IMR-90 (cell line): ENCODE measurements around the gene PRKCA. TPM values are rescaled to one million over a fixed set of nuclear protein-coding genes. Genes with fewer than 3 reads are reported as not detected.

Experiments
- ATAC-seq: fragments of 200-7000 bp; cut with Tn5 transposase; 2 replicates; pipeline ENCODE4 v1.9.1; 2020; ENCODE audit warnings: low read depth, mild to moderate bottlenecking, moderate library complexity
- BruUV-seq: library from RNA; stranded (reverse); fragments of 400-500 nt; replicated peaks from 2 replicates; lab custom pipeline; 2021; lab: Mats Ljungman, UMichigan
- CTCF ChIA-PET: fragments of 300-600 bp; formaldehyde crosslinking; extraction: SDS; loops from one replicate; lab custom pipeline; 2021; ENCODE audit warnings: antibody characterized with exemption; lab: Yijun Ruan, JAX
- POLR2A ChIA-PET: fragments of 300-600 bp; sonication (Branson Sonifier 250); formaldehyde crosslinking; loops from one replicate; lab custom pipeline; 2022; ENCODE audit warnings: antibody characterized with exemption; ENCODE audit not compliant: unreplicated experiment; lab: Charles Lee
- DNase-seq: peaks from one replicate; pipeline ENCODE4 v3.0.0; 2013
- H2AFZ ChIP-seq: replicated peaks from 2 replicates; pipeline ENCODE3; 2013; ENCODE audit warnings: low read length, mild to moderate bottlenecking; ENCODE audit not compliant: poor library complexity
- H2AK5ac ChIP-seq: 2 replicates; pipeline ENCODE4 v1.6.1; 2013; ENCODE audit warnings: low read depth, low read length, inconsistent platforms
- H2AK9ac ChIP-seq: replicated peaks from 2 replicates; pipeline ENCODE3; 2013; ENCODE audit warnings: mild to moderate bottlenecking, low read depth, low read length, moderate library complexity; ENCODE audit not compliant: poor library complexity
- H2BK120ac ChIP-seq: 2 replicates; pipeline ENCODE4 v1.6.1; 2013; ENCODE audit warnings: low read depth, low read length, inconsistent platforms
- H2BK15ac ChIP-seq: 3 replicates; pipeline ENCODE4 v1.6.1; 2013; ENCODE audit warnings: low read depth, low read length, inconsistent platforms
- H2BK20ac ChIP-seq: 2 replicates; pipeline ENCODE4 v1.6.1; 2013; ENCODE audit warnings: low read depth, mild to moderate bottlenecking, inconsistent platforms, low read length, moderate library complexity
- H2BK5ac ChIP-seq: 2 replicates; pipeline ENCODE4 v1.6.1; 2013; ENCODE audit warnings: mild to moderate bottlenecking, low read depth, low read length, inconsistent platforms; ENCODE audit not compliant: poor library complexity, severe bottlenecking
- H3K14ac ChIP-seq: replicated peaks from 2 replicates; pipeline ENCODE4 v1.6.1; 2013; ENCODE audit warnings: low read depth, low read length, inconsistent platforms
- H3K18ac ChIP-seq: 2 replicates; pipeline ENCODE4 v1.6.1; 2013; ENCODE audit warnings: low read depth, low read length, control low read depth
- H3K23ac ChIP-seq: 2 replicates; pipeline ENCODE4 v1.6.1; 2013; ENCODE audit warnings: low read depth, low read length, inconsistent platforms
- H3K27ac ChIP-seq: 2 replicates; pipeline ENCODE4 v1.5.1; 2013; ENCODE audit warnings: mild to moderate bottlenecking, control low read depth, low read length; ENCODE audit not compliant: insufficient read depth
- H3K27me3 ChIP-seq: 2 replicates; pipeline ENCODE4 v1.6.1; 2013; ENCODE audit warnings: low read length; ENCODE audit not compliant: control insufficient read depth, insufficient read depth
- H3K36me3 ChIP-seq: 2 replicates; pipeline ENCODE4 v1.6.1; 2013; ENCODE audit warnings: low read length, mixed read lengths; ENCODE audit not compliant: control insufficient read depth, insufficient read depth
- H3K4ac ChIP-seq: 2 replicates; pipeline ENCODE4 v1.6.1; 2013; ENCODE audit warnings: low read depth, low read length, inconsistent platforms
- H3K4me1 ChIP-seq: 2 replicates; pipeline ENCODE4 v1.6.1; 2013; ENCODE audit warnings: low read length, mixed read lengths; ENCODE audit not compliant: control insufficient read depth, insufficient read depth
- H3K4me2 ChIP-seq: 2 replicates; pipeline ENCODE4 v1.6.1; 2013; ENCODE audit warnings: low read depth, mild to moderate bottlenecking, control low read depth, low read length, moderate library complexity
- H3K4me3 ChIP-seq: 2 replicates; pipeline ENCODE4 v1.5.1; 2013; ENCODE audit warnings: low read depth, mild to moderate bottlenecking, control low read depth, low read length, moderate library complexity; ENCODE audit not compliant: insufficient read depth
- H3K56ac ChIP-seq: 2 replicates; pipeline ENCODE4 v1.6.1; 2013; ENCODE audit warnings: low read length, inconsistent platforms; ENCODE audit not compliant: insufficient read depth; ENCODE audit errors: extremely low read depth
- H3K79me1 ChIP-seq, 2 experiments: 2 replicates each; pipeline ENCODE4 v1.6.1; 2013; ENCODE audit warnings: low read length in 2 of 2, inconsistent platforms in 1 of 2, low read depth in 1 of 2
- H3K9ac ChIP-seq: 2 replicates; pipeline ENCODE4 v1.6.1; 2013; ENCODE audit warnings: low read depth, low read length, control low read depth
- H3K9me1 ChIP-seq: 2 replicates; pipeline ENCODE4 v1.6.1; 2013; ENCODE audit warnings: low read length, inconsistent platforms; ENCODE audit not compliant: insufficient read depth
- H3K9me3 ChIP-seq: 2 replicates; pipeline ENCODE4 v1.6.1; 2013; ENCODE audit warnings: low read length; ENCODE audit not compliant: control insufficient read depth, insufficient read depth
- H4K20me1 ChIP-seq: 2 replicates; pipeline ENCODE4 v1.6.1; 2013; ENCODE audit warnings: low read length, inconsistent platforms; ENCODE audit not compliant: insufficient read depth
- H4K5ac ChIP-seq: 2 replicates; pipeline ENCODE4 v1.6.1; 2013; ENCODE audit warnings: mild to moderate bottlenecking, low read depth, low read length, control low read depth
- H4K8ac ChIP-seq, 2 experiments: 2 replicates each; pipeline ENCODE4 v1.6.1; 2013; ENCODE audit warnings: low read depth in 2 of 2, low read length in 2 of 2, control low read depth in 1 of 2, inconsistent platforms in 1 of 2
- H4K91ac ChIP-seq: 2 replicates; pipeline ENCODE4 v1.6.1; 2013; ENCODE audit warnings: low read depth, low read length, inconsistent platforms; ENCODE audit not compliant: insufficient read depth
- BHLHE40 ChIP-seq: fragments of 150-350 bp; IDR thresholded peaks from 2 replicates; pipeline ENCODE4 v1.6.1; 2016; ENCODE audit warnings: mild to moderate bottlenecking, low read depth, low read length
- CEBPB ChIP-seq: IDR thresholded peaks from 2 replicates; pipeline ENCODE4 v1.6.1; 2012; ENCODE audit warnings: low read depth, low read length, improper control_type of control experiment
- FOS ChIP-seq: fragments of 150-350 bp; IDR thresholded peaks from 2 replicates; pipeline ENCODE4 v1.6.1; 2016; ENCODE audit warnings: low read depth, low read length
- MAFK ChIP-seq: IDR thresholded peaks from 2 replicates; pipeline ENCODE4 v1.6.1; 2012; ENCODE audit warnings: low read depth, low read length, improper control_type of control experiment
- MAZ ChIP-seq: IDR thresholded peaks from 2 replicates; pipeline ENCODE4 v1.6.1; 2012; ENCODE audit warnings: low read depth, mild to moderate bottlenecking, low read length, improper control_type of control experiment, moderate library complexity, borderline replicate concordance
- MXI1 ChIP-seq: IDR thresholded peaks from 2 replicates; pipeline ENCODE4 v1.6.1; 2012; ENCODE audit warnings: low read depth, mild to moderate bottlenecking, low read length, moderate library complexity, borderline replicate concordance
- NFE2L2 ChIP-seq: fragments of 150-350 bp; IDR thresholded peaks from 2 replicates; pipeline ENCODE4 v1.6.1; 2016; ENCODE audit warnings: low read depth, mild to moderate bottlenecking, low read length
- POLR2A ChIP-seq: IDR thresholded peaks from 2 replicates; pipeline ENCODE4 v1.6.1; 2012; ENCODE audit warnings: mild to moderate bottlenecking, low read depth, low read length
- RAD21 ChIP-seq: IDR thresholded peaks from 2 replicates; pipeline ENCODE4 v1.6.1; 2012; ENCODE audit warnings: low read length, improper control_type of control experiment
- RCOR1 ChIP-seq: IDR thresholded peaks from 2 replicates; pipeline ENCODE4 v1.6.1; 2012; ENCODE audit warnings: mild to moderate bottlenecking, low read length, improper control_type of control experiment; ENCODE audit not compliant: insufficient replicate concordance
- RFX5 ChIP-seq: IDR thresholded peaks from 2 replicates; pipeline ENCODE4 v1.8.0; 2012; ENCODE audit warnings: low read depth, mild to moderate bottlenecking, low read length, moderate library complexity
- SMC3 ChIP-seq: fragments of 150-350 bp; IDR thresholded peaks from 2 replicates; pipeline ENCODE4 v1.6.1; 2016; ENCODE audit warnings: low read depth, mild to moderate bottlenecking, antibody characterized with exemption, low read length, moderate library complexity
- WGBS, 2 experiments: methylation state at CpG; one replicate each; pipeline versions ENCODE4 v1.1.5 to v1.1.7; 2013; ENCODE audit warnings: missing lambda C conversion rate in 2 of 2; ENCODE audit not compliant: insufficient read length in 1 of 2; ENCODE audit errors: extremely low coverage in 2 of 2; 5-methylcytosine and 5-hydroxymethylcytosine counted together
- dilution Hi-C: fragments of 300-500 bp; cut with HindIII; formaldehyde crosslinking; loops from one replicate; pipeline ENCODE4 v1.14.3; 2018; ENCODE audit warnings: low sequenced_read_pairs; ENCODE audit not compliant: unreplicated experiment
- in situ Hi-C: fragments of 300-500 bp; cut with MboI; formaldehyde crosslinking; loops from 3 replicates; pipeline ENCODE4 v1.14.3; 2019; ENCODE audit warnings: low sequenced_read_pairs, inconsistent platforms, mixed read lengths
- intact Hi-C: fragments of 100-400 bp; cut with micrococcal nuclease; formaldehyde crosslinking; loops from 2 replicates; pipeline ENCODE4 v1.10.0; 2022
- polyA plus RNA-seq, 3 experiments: library from polyadenylated mRNA; depleted of rRNA; stranded (reverse); fragments of >200 nt; gene quantifications; 2 replicates each; pipeline ENCODE4 v1.2.3, GENCODE V29; 2012; ENCODE audit warnings: low replicate concordance in 1 of 3
- total RNA-seq: library from RNA; depleted of rRNA; stranded (reverse); fragments of >200 nt; gene quantifications from 2 replicates; pipeline ENCODE4 v1.2.3, GENCODE V29; 2012
- TF ChIP-seq, protein P1 (sequence below): conservative IDR thresholded peaks from 2 replicates; pipeline ENCODE4 v1.5.1; 2012; ENCODE audit warnings: mild to moderate bottlenecking, low read depth, low read length, improper control_type of control experiment
- TF ChIP-seq, protein P2 (sequence below): fragments of 150-350 bp; IDR thresholded peaks from 2 replicates; pipeline ENCODE4 v1.6.1; 2016; ENCODE audit warnings: low read depth, mild to moderate bottlenecking, low read length, moderate library complexity, borderline replicate concordance
- TF ChIP-seq, protein P3 (sequence below): fragments of 150-350 bp; IDR thresholded peaks from 2 replicates; pipeline ENCODE4 v1.6.1; 2017; ENCODE audit warnings: mild to moderate bottlenecking, antibody characterized with exemption, low read length, low read depth

The PRKCA gene
- total and polyA plus RNA-seq, 2 of the 4 experiments (the other 2 are of a cell fraction) = 31.0 to 46.0 TPM

DNA sequence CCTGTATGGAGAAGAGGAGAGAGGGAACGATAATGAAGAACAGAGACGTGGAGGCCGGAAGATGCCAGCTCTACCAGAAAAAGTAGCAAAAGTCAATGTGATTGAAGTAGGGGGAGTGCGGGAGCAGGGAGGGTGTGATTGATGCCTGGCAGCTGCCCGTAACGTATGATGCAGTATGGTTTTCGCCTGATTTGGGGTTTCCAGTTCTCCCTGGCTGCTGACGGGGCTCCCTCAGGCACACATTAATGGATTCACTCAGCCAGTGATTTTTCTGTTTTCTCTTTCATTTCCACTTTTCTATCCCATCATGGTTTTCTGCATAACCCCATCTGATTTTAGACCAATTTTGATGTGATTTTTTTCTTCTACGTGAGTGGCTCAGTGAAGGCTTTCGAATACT lies 62.1 kb downstream of the PRKCA start:
- H3K27me3 ChIP-seq = no peaks in the 10 kb centered on the region
- no TSS peak for BruUV-seq
- no peak overlapping the region for H2BK5ac ChIP-seq
- H3K27ac ChIP-seq = no peak overlapping the region
- H3K36me3 ChIP-seq = no peaks in the 10 kb centered on the region; the same call in none of the 2 replicates
- ATAC-seq (no peak), DNase-seq (no peak)
- no peak overlapping the region for H2BK20ac ChIP-seq
- intact Hi-C loops (no loop called here), in situ Hi-C loops (no loop called here), dilution Hi-C loops (no loop called here)
- no peak overlapping the region for H4K91ac ChIP-seq
- no peak overlapping the region for H3K23ac ChIP-seq
- CTCF ChIA-PET = no interaction called here
- no peak overlapping the region for H2AK9ac ChIP-seq
- no peaks in the 10 kb centered on the region for H3K9me3 ChIP-seq
- H3K18ac ChIP-seq = no peak overlapping the region
- H4K5ac ChIP-seq = no peak overlapping the region
- H2BK15ac ChIP-seq = no peak overlapping the region
- peaks cover 15% of the 10 kb centered on the region; the same call in 1 of the 2 replicates for H3K9me1 ChIP-seq
- H2BK120ac ChIP-seq = no peak overlapping the region
- peaks cover 41 to 83% of the 10 kb centered on the region in 2 experiments for H3K79me1 ChIP-seq
- H3K14ac ChIP-seq = no peak overlapping the region
- peaks cover 38% of the 10 kb centered on the region for H4K20me1 ChIP-seq
- TF ChIP-seq RCOR1 (no peak), POLR2A (no peak), MAZ (no peak), MXI1 (no peak), FOS (no peak), MAFK (no peak), RAD21 (no peak), BHLHE40 (no peak), NFE2L2 (no peak), SMC3 (no peak), RFX5 (no peak), CEBPB (no peak)
- TF ChIP-seq, protein P1, sequence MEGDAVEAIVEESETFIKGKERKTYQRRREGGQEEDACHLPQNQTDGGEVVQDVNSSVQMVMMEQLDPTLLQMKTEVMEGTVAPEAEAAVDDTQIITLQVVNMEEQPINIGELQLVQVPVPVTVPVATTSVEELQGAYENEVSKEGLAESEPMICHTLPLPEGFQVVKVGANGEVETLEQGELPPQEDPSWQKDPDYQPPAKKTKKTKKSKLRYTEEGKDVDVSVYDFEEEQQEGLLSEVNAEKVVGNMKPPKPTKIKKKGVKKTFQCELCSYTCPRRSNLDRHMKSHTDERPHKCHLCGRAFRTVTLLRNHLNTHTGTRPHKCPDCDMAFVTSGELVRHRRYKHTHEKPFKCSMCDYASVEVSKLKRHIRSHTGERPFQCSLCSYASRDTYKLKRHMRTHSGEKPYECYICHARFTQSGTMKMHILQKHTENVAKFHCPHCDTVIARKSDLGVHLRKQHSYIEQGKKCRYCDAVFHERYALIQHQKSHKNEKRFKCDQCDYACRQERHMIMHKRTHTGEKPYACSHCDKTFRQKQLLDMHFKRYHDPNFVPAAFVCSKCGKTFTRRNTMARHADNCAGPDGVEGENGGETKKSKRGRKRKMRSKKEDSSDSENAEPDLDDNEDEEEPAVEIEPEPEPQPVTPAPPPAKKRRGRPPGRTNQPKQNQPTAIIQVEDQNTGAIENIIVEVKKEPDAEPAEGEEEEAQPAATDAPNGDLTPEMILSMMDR = no peak
- TF ChIP-seq, protein P2, sequence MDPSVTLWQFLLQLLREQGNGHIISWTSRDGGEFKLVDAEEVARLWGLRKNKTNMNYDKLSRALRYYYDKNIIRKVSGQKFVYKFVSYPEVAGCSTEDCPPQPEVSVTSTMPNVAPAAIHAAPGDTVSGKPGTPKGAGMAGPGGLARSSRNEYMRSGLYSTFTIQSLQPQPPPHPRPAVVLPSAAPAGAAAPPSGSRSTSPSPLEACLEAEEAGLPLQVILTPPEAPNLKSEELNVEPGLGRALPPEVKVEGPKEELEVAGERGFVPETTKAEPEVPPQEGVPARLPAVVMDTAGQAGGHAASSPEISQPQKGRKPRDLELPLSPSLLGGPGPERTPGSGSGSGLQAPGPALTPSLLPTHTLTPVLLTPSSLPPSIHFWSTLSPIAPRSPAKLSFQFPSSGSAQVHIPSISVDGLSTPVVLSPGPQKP = no peak
- TF ChIP-seq, protein P3, sequence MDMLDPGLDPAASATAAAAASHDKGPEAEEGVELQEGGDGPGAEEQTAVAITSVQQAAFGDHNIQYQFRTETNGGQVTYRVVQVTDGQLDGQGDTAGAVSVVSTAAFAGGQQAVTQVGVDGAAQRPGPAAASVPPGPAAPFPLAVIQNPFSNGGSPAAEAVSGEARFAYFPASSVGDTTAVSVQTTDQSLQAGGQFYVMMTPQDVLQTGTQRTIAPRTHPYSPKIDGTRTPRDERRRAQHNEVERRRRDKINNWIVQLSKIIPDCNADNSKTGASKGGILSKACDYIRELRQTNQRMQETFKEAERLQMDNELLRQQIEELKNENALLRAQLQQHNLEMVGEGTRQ = no peak
- no peak overlapping the region for H2AK5ac ChIP-seq
- H3K56ac ChIP-seq = no peak overlapping the region
- no peak overlapping the region for H3K4me3 ChIP-seq
- no peak overlapping the region for H4K8ac ChIP-seq
- 98% methylated on average over 6 of the region's 10 CpGs; no CpG with 5 or more reads in 1 of the 2 experiments for WGBS, 2 experiments
- no peak overlapping the region for H3K9ac ChIP-seq
- H3K4ac ChIP-seq = no peak overlapping the region
- H3K4me2 ChIP-seq = no peak overlapping the region
- POLR2A ChIA-PET = no interaction called here
- H3K4me1 ChIP-seq = peaks cover 4% of the 10 kb centered on the region; the same call in 1 of the 2 replicates
- no peak overlapping the region for H2AFZ ChIP-seq
